HepG2 (cell line): Measurements from ENCODE around the gene TSG101. TPM values are rescaled to one million over a fixed set of nuclear protein-coding genes. Genes with fewer than 3 reads are reported as not detected.

Source experiments
- ARNTL ChIP-seq: sonication (generic); formaldehyde crosslinking; IDR thresholded peaks from 2 replicates; pipeline ENCODE4 v1.4.0; 2020; ENCODE audit warnings: mild to moderate bottlenecking, missing genetic modification reagents
- CCAR2 ChIP-seq: fragments of 200-400 bp; formaldehyde crosslinking; optimal IDR thresholded peaks from 2 replicates; pipeline ENCODE3; 2018; ENCODE audit warnings: low read depth, mild to moderate bottlenecking, low read length, moderate library complexity
- CREB3 ChIP-seq: sonication (generic); formaldehyde crosslinking; IDR thresholded peaks from 2 replicates; pipeline ENCODE4 v1.5.0; 2020; ENCODE audit warnings: missing genetic modification reagents
- CREM ChIP-seq, 2 experiments: sonication (generic) in 1 of 2; formaldehyde crosslinking in 1 of 2; IDR thresholded peaks; 2 replicates each; pipeline versions ENCODE4 v1.4.0 to v1.6.1; 2016 to 2020; ENCODE audit warnings: antibody characterized with exemption in 1 of 2, mild to moderate bottlenecking in 1 of 2, missing genetic modification reagents in 1 of 2
- DZIP1 ChIP-seq: sonication (generic); formaldehyde crosslinking; IDR thresholded peaks from 2 replicates; pipeline ENCODE4 v1.5.0; 2020; ENCODE audit warnings: mild to moderate bottlenecking, missing genetic modification reagents
- GFI1 ChIP-seq: sonication (generic); formaldehyde crosslinking; IDR thresholded peaks from 2 replicates; pipeline ENCODE4 v1.5.0; 2020; ENCODE audit warnings: missing genetic modification reagents, mild to moderate bottlenecking, borderline replicate concordance
- NCOA2 ChIP-seq: sonication (generic); formaldehyde crosslinking; IDR thresholded peaks from 2 replicates; pipeline ENCODE4 v1.8.0; 2022; ENCODE audit warnings: inconsistent platforms
- PHF5A ChIP-seq: IDR thresholded peaks from one replicate; pipeline ENCODE4 v1.6.1; 2018; ENCODE audit warnings: low read depth, missing genetic modification reagents; ENCODE audit not compliant: unreplicated experiment
- SPEN ChIP-seq: sonication (generic); formaldehyde crosslinking; IDR thresholded peaks from 2 replicates; pipeline ENCODE4 v1.5.1; 2020; ENCODE audit warnings: low read depth, mild to moderate bottlenecking, missing genetic modification reagents
- ZBTB14 ChIP-seq: sonication (generic); formaldehyde crosslinking; IDR thresholded peaks from 2 replicates; pipeline ENCODE4 v1.4.0; 2020; ENCODE audit warnings: missing genetic modification reagents
- ZMYM3 ChIP-seq: sonication (generic); formaldehyde crosslinking; IDR thresholded peaks from 2 replicates; pipeline ENCODE4 v1.5.1; 2020; ENCODE audit warnings: mild to moderate bottlenecking, missing genetic modification reagents
- ZNF124 ChIP-seq: sonication (generic); formaldehyde crosslinking; IDR thresholded peaks from 2 replicates; pipeline ENCODE4 v1.4.0; 2020; ENCODE audit warnings: missing genetic modification reagents
- ZNF276 ChIP-seq: sonication (generic); formaldehyde crosslinking; IDR thresholded peaks from 2 replicates; pipeline ENCODE4 v1.4.0; 2020; ENCODE audit warnings: mild to moderate bottlenecking, low read depth, missing genetic modification reagents
- ZNF383 ChIP-seq: sonication (generic); formaldehyde crosslinking; IDR thresholded peaks from 2 replicates; pipeline ENCODE4 v1.4.0; 2020; ENCODE audit warnings: missing genetic modification reagents, mild to moderate bottlenecking, borderline replicate concordance
- ZNF501 ChIP-seq: sonication (generic); formaldehyde crosslinking; IDR thresholded peaks from 2 replicates; pipeline ENCODE4 v1.5.1; 2020; ENCODE audit warnings: mild to moderate bottlenecking, moderate library complexity, missing genetic modification reagents
- ZNF564 ChIP-seq: sonication (generic); formaldehyde crosslinking; IDR thresholded peaks from 2 replicates; pipeline ENCODE4 v1.8.1; 2023; ENCODE audit warnings: mild to moderate bottlenecking, missing genetic modification reagents
- ZNF746 ChIP-seq: sonication (generic); formaldehyde crosslinking; IDR thresholded peaks from 2 replicates; pipeline ENCODE4 v1.8.0; 2022; ENCODE audit warnings: mild to moderate bottlenecking, missing genetic modification reagents
- ZNF749 ChIP-seq: sonication (generic); formaldehyde crosslinking; IDR thresholded peaks from 2 replicates; pipeline ENCODE4 v1.8.0; 2022; ENCODE audit warnings: mild to moderate bottlenecking, missing genetic modification reagents, moderate library complexity, borderline replicate concordance
- ZNF800 ChIP-seq: sonication (generic); formaldehyde crosslinking; IDR thresholded peaks from 2 replicates; pipeline ENCODE4 v1.4.0; 2020; ENCODE audit warnings: missing genetic modification reagents
- polyA plus RNA-seq, 8 experiments: library from polyadenylated mRNA; depleted of rRNA in 3 of 8; stranded (reverse) in 7 of 8; unstranded in 1 of 8; fragments of >200 nt; fragmentation: Illumina TruSeq in 4 of 8; extraction: Trizol in 4 of 8; gene quantifications; 2 replicates each; pipeline versions ENCODE4 v1.2.1 to v1.2.3, GENCODE V29; 2011 to 2016; ENCODE audit warnings: low read depth in 4 of 8, missing spikeins in 1 of 8, mixed read lengths in 1 of 8; ENCODE audit not compliant: insufficient read depth in 1 of 8
- total RNA-seq, 5 experiments: library from RNA; depleted of rRNA; stranded (reverse); fragments of >200 nt; fragmentation: Illumina TruSeq; extraction: Trizol; gene quantifications; 2 replicates each; pipeline ENCODE4 v1.2.3, GENCODE V29; 2016; ENCODE audit warnings: low read depth in 1 of 5

Gene TSG101
- total and polyA plus RNA-seq, 2 of the 13 experiments (the other 11 are each of a cell fraction or from before 2014, with no cell fraction given): 69.3 to 206 TPM

GRCh38 chr11:18526521-18527296 lies at the start of gene TSG101 (continued):
- TF ChIP-seq ZNF800 (CRISPR knock-in tag) (no peak; the same call in 1 of the 2 replicates), ARNTL (CRISPR knock-in tag) (peak; percentile 73; the same call in 1 of the 2 replicates), ZMYM3 (CRISPR knock-in tag) (0 out of 2 replicates have a peak, but pooled peaks have one; percentile 44), CREB3 (CRISPR knock-in tag) (0 out of 2 replicates have a peak, but pooled peaks have one; percentile 64), NCOA2 (no peak; the same call in 1 of the 2 replicates), ZBTB14 (CRISPR knock-in tag) (no peak), ZNF276 (CRISPR knock-in tag) (peak; percentile 75; the same call in 1 of the 2 replicates), ZNF749 (CRISPR knock-in tag) (peak; percentile 87; the same call in 1 of the 2 replicates), CCAR2 (no peak), DZIP1 (CRISPR knock-in tag) (no peak), CREM (IDR thresholded peaks at IDR 0.05) (peak; percentile 97), CREM (CRISPR knock-in tag; IDR thresholded peaks at IDR 0.05) (0 out of 2 replicates have a peak, but pooled peaks have one; percentile 46), ZNF124 (CRISPR knock-in tag) (peak; percentile 72), SPEN (CRISPR knock-in tag) (peak; percentile 91), GFI1 (no peak; the same call in 1 of the 2 replicates), ZNF383 (CRISPR knock-in tag) (no peak), ZNF501 (CRISPR knock-in tag) (peak; percentile 99), ZNF746 (peak; percentile 86), PHF5A (CRISPR knock-in tag) (peak; percentile 60), ZNF564 (CRISPR knock-in tag) (peak; percentile 67)
